Vagina (tissue), 2 donors: ENCODE measurements around the gene AMIGO3.

Experiments
- POLR2A ChIP-seq, 2 donors: fragments of 450-650 bp; IDR thresholded peaks; one replicate each; pipeline ENCODE4 v1.6.1; 2017; ENCODE audit warnings: antibody characterized with exemption in 2 of 2, mild to moderate bottlenecking in 2 of 2, moderate library complexity in 2 of 2
- TF ChIP-seq, protein P1 (sequence below), 3 experiments: fragments of 450-650 bp in 2 of 3; fragments of 200-600 bp in 1 of 3; sonication (generic) in 1 of 3; IDR thresholded peaks; one replicate each; pipeline ENCODE4 v1.5.1; 2017 to 2019; ENCODE audit warnings: antibody characterized with exemption in 3 of 3, mild to moderate bottlenecking in 2 of 3, moderate library complexity in 2 of 3

DNA sequence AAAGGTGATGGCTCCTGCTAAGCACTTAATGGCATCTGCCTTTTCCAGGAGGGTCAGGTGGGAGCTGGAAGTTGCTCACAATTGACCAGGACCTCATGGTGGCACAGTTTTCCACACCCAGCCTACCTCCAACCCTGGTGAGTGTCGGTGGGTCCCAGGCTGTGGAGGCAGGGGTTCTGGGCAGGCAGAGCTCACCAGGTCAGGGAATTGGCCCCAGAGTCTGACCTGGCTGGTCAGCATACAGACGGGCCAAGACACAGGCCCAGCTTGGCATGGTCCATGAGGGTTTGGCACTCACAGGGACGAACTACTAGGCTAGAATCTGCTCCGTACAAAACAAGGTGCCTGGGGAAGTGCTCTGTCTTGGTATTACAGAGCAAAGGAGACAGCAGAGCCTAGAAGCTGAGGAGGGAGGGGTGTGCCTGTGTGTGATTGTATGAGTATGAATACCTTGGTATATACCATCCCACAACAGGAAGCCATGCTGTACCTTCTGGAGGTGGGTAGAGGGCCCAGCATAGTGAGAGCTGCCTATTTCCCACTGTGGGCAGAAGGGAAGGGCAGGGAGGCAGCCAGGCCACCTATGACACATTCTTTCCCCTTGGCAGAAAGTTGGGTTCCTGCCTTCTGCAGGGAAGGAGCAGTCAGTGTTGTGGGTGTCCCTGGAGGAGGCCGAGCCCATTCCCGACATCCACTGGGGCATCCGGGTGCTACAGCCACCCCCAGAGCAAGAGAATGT lies 38.8 kb downstream of the AMIGO3 start:
- TF ChIP-seq POLR2A (IDR thresholded peaks at IDR 0.05) = no peak
- TF ChIP-seq, protein P1, sequence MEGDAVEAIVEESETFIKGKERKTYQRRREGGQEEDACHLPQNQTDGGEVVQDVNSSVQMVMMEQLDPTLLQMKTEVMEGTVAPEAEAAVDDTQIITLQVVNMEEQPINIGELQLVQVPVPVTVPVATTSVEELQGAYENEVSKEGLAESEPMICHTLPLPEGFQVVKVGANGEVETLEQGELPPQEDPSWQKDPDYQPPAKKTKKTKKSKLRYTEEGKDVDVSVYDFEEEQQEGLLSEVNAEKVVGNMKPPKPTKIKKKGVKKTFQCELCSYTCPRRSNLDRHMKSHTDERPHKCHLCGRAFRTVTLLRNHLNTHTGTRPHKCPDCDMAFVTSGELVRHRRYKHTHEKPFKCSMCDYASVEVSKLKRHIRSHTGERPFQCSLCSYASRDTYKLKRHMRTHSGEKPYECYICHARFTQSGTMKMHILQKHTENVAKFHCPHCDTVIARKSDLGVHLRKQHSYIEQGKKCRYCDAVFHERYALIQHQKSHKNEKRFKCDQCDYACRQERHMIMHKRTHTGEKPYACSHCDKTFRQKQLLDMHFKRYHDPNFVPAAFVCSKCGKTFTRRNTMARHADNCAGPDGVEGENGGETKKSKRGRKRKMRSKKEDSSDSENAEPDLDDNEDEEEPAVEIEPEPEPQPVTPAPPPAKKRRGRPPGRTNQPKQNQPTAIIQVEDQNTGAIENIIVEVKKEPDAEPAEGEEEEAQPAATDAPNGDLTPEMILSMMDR (IDR thresholded peaks at IDR 0.05) = no peak
